ENCODE data around the gene KIT. TPM values are rescaled to one million over a fixed set of nuclear protein-coding genes. Genes with fewer than 3 reads are reported as not detected.

Gene KIT
- total and polyA plus RNA-seq, 2 donors (not counting 3 experiments of a cell fraction or from before 2014, with no cell fraction given): 19.8 to 39.7 TPM

- dilution Hi-C loops (cut with MboI; ENCODE audit: extremely low pct_ligation_motif_present, low sequenced_read_pairs) (no loop called here), intact Hi-C loops (cut with micrococcal nuclease) (loop anchor here (10.0 kb wide), 1 partner anchor 200 kb away; no protein-coding TSS in a partner anchor)
- Histone ChIP-seq H3K4me3 (replicated peaks in 1 of 3; ENCODE audit: insufficient read depth in 1 of 3, low read depth in 1 of 3, low read length in 3 of 3) (no peak overlapping the region), H3K79me2 (ENCODE audit: control insufficient read depth, insufficient read depth, low read length) (no peaks in the 10 kb centered on the region), H2AFZ (ENCODE audit: low read depth, low read length) (no peak overlapping the region), H3K9me1 (replicated peaks; ENCODE audit: control insufficient read depth, extremely low read depth, insufficient read depth, low read length) (no peaks in the 10 kb centered on the region), H4K20me1 (replicated peaks; ENCODE audit: control insufficient read depth, extremely low read depth, insufficient read depth, low read length) (no peaks in the 10 kb centered on the region), H3K27me3 (ENCODE audit: control insufficient read depth in 2 of 2, insufficient read depth in 2 of 2, low read length in 2 of 2) (no peaks in the 10 kb centered on the region), H3K4me1 (ENCODE audit: control insufficient read depth, extremely low read depth, insufficient read depth, low read length) (no peaks in the 10 kb centered on the region), H3K4me2 (ENCODE audit: insufficient read depth, low read length) (no peak overlapping the region), H3K9ac (replicated peaks; ENCODE audit: extremely low read depth, insufficient read depth, low read length) (no peak overlapping the region), H3K9me3 (replicated peaks; ENCODE audit: control insufficient read depth, insufficient read depth, low read length) (no peaks in the 10 kb centered on the region), H3K27ac (ENCODE audit: insufficient read depth, low read depth, low read length) (no peak overlapping the region), H3K36me3 (ENCODE audit: control insufficient read depth in 2 of 2, extremely low read depth in 1 of 2, insufficient read depth in 2 of 2, low read length in 2 of 2) (no peaks in the 10 kb centered on the region)
- FAIRE-seq: peak; percentile 4
- ChIA-PET POLR2A (no interaction called here), CTCF (no interaction called here)
- DNase-seq (ENCODE audit: low read depth, low spot score): peak; percentile 13
- BruUV-seq (replicated peaks): no TSS peak
- TF ChIP-seq FOS (IDR thresholded peaks at IDR 0.05; ENCODE audit: borderline replicate concordance, insufficient read depth, low read length) (peak; percentile 29), EZH2 (IDR thresholded peaks at IDR 0.05; ENCODE audit: borderline replicate concordance, low read depth, low read length, severe bottlenecking) (no peak)
Measured at GRCh38 chr4:54745031-54745770, 87.4 kb downstream of the KIT start.

GRCh38 chr4:54746218-54746617 is 88.5 kb downstream of the KIT start:
- H3K79me2 ChIP-seq (ENCODE audit: control insufficient read depth, insufficient read depth, low read length): no peaks in the 10 kb centered on the region
- H3K36me3 ChIP-seq (ENCODE audit: control insufficient read depth in 2 of 2, extremely low read depth in 1 of 2, insufficient read depth in 2 of 2, low read length in 2 of 2): no peaks in the 10 kb centered on the region
- DNase-seq (ENCODE audit: low read depth, low spot score) (no peak), FAIRE-seq (no peak)
- no peak overlapping the region for H3K27ac ChIP-seq (ENCODE audit: insufficient read depth, low read depth, low read length)
- no peak overlapping the region for H3K4me2 ChIP-seq (ENCODE audit: insufficient read depth, low read length)
- no peaks in the 10 kb centered on the region for H3K27me3 ChIP-seq (ENCODE audit: control insufficient read depth in 2 of 2, insufficient read depth in 2 of 2, low read length in 2 of 2)
- no peak for TF ChIP-seq EZH2 (IDR thresholded peaks at IDR 0.05; ENCODE audit: borderline replicate concordance, low read depth, low read length, severe bottlenecking)
- TF ChIP-seq POLR2AphosphoS5 (IDR thresholded peaks at IDR 0.05; ENCODE audit: insufficient read depth, low read depth, low read length): no peak
- no peak for TF ChIP-seq MYC (IDR thresholded peaks at IDR 0.05; ENCODE audit: low read depth, low read length)
- no peak for TF ChIP-seq CTCF (IDR thresholded peaks at IDR 0.05; ENCODE audit: extremely low read depth in 1 of 2, insufficient read depth in 1 of 2, low read depth in 1 of 2, low read length in 2 of 2)
- TF ChIP-seq MAX (IDR thresholded peaks at IDR 0.05; ENCODE audit: insufficient read depth, insufficient read length): no peak
- no peak for TF ChIP-seq GATA2 (IDR thresholded peaks at IDR 0.05; ENCODE audit: insufficient read depth, insufficient read length, low read depth, low read length)
- no peak for TF ChIP-seq JUN (IDR thresholded peaks at IDR 0.05; ENCODE audit: borderline replicate concordance, insufficient read depth, insufficient read length, low read depth)
- ChIA-PET POLR2A (no interaction called here), CTCF (no interaction called here)
- dilution Hi-C loops (cut with MboI; ENCODE audit: extremely low pct_ligation_motif_present, low sequenced_read_pairs): no loop called here
- H3K9me1 ChIP-seq (replicated peaks; ENCODE audit: control insufficient read depth, extremely low read depth, insufficient read depth, low read length): no peaks in the 10 kb centered on the region
- BruUV-seq (replicated peaks): no TSS peak
- H2AFZ ChIP-seq (ENCODE audit: low read depth, low read length): no peak overlapping the region
- H3K9me3 ChIP-seq (replicated peaks; ENCODE audit: control insufficient read depth, insufficient read depth, low read length): no peaks in the 10 kb centered on the region
- no peaks in the 10 kb centered on the region for H4K20me1 ChIP-seq (replicated peaks; ENCODE audit: control insufficient read depth, extremely low read depth, insufficient read depth, low read length)
- intact Hi-C loops (cut with micrococcal nuclease): loop anchor here (10.0 kb wide), 1 partner anchor 199 kb away; no protein-coding TSS in a partner anchor
- H3K9ac ChIP-seq (replicated peaks; ENCODE audit: extremely low read depth, insufficient read depth, low read length): no peak overlapping the region
- no peaks in the 10 kb centered on the region for H3K4me1 ChIP-seq (ENCODE audit: control insufficient read depth, extremely low read depth, insufficient read depth, low read length)
- H3K4me3 ChIP-seq (replicated peaks in 1 of 3; ENCODE audit: insufficient read depth in 1 of 3, low read depth in 1 of 3, low read length in 3 of 3): no peak overlapping the region
